NT2/D1 (cell line): ENCODE results near the gene AVPR1B.

ENCODE experiments used
- SUZ12 ChIP-seq: IDR thresholded peaks from 2 replicates; pipeline ENCODE4 v1.6.1; 2011; ENCODE audit not compliant: insufficient read length, insufficient read depth; ENCODE audit errors: extremely low read depth
- YY1 ChIP-seq: IDR thresholded peaks from 2 replicates; pipeline ENCODE4 v1.6.1; 2011; ENCODE audit not compliant: insufficient read length, insufficient read depth
- ZNF274 ChIP-seq: IDR thresholded peaks from 2 replicates; pipeline ENCODE4 v1.6.1; 2011; ENCODE audit warnings: mild to moderate bottlenecking, low read depth, low read length

- TF ChIP-seq YY1 (no peak), SUZ12 (no peak), ZNF274 (no peak)
Measured at GRCh38 chr1:206110820-206111219, 6.4 kb downstream of the AVPR1B start.
